ENCODE measurements around the gene MTX1. TPM values are rescaled to one million over a fixed set of nuclear protein-coding genes. Genes with fewer than 3 reads are reported as not detected.

Gene MTX1
- total and polyA plus RNA-seq, 3 donors from 2014 or later: 77.1 to 161 (median 118) TPM

DNA sequence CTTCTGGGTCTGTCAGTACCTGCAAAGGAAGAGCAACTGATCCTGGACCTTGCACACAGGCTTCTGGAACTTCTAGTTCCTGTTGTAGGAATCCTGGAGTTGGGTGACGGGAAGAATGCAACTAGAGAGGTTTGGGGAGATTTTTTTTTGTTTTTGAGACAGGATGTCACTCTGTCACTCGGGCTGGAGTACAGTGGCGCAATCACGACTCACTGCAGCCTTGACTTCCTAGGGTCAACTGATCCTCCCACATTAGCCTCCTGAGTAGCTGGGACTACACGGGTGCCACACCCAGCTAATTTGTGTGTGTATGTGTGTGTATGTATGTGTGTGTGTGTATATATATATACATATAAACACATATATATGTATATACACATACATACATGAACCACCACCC lies 28.0 kb downstream of the MTX1 start:
- no peaks in the 10 kb centered on the region for H3K9me3 ChIP-seq

GRCh38 chr1:155241069-155241679 lies 32.7 kb downstream of the MTX1 start:
- no peak for TF ChIP-seq CTCF (IDR thresholded peaks at IDR 0.05)
- no peak for TF ChIP-seq POLR2A (IDR thresholded peaks at IDR 0.05)
- 27 to 30% methylated on average over 4 of the region's 4 CpGs for WGBS, 2 donors
- peaks cover 8% of the 10 kb centered on the region for H3K4me1 ChIP-seq
- H3K9me3 ChIP-seq: no peaks in the 10 kb centered on the region
- DNase-seq: peak; percentile 86
- no peaks in the 10 kb centered on the region for H3K36me3 ChIP-seq (ENCODE audit: low read depth, missing control alignments)
- intact Hi-C loops (cut with DNase I; ENCODE audit: low total_unique reads): no loop called here
- no peak overlapping the region for H3K4me3 ChIP-seq
- no peak overlapping the region for H3K27ac ChIP-seq
- H3K27me3 ChIP-seq: no peaks in the 10 kb centered on the region

More for the DNA sequence above, 28.0 kb downstream of the MTX1 start:
- no peak overlapping the region for H3K4me3 ChIP-seq
- intact Hi-C loops (cut with DNase I; ENCODE audit: low total_unique reads): no loop called here
- no peak for TF ChIP-seq CTCF (IDR thresholded peaks at IDR 0.05)
- TF ChIP-seq POLR2A (IDR thresholded peaks at IDR 0.05): no peak
- H3K27me3 ChIP-seq: no peaks in the 10 kb centered on the region
- no peak for DNase-seq
- H3K36me3 ChIP-seq (ENCODE audit: low read depth, missing control alignments): no peaks in the 10 kb centered on the region
- 87 to 89% methylated on average over 5 of the region's 5 CpGs for WGBS, 2 donors
- H3K27ac ChIP-seq: no peak overlapping the region
- H3K4me1 ChIP-seq: peaks cover 4% of the 10 kb centered on the region

DNA sequence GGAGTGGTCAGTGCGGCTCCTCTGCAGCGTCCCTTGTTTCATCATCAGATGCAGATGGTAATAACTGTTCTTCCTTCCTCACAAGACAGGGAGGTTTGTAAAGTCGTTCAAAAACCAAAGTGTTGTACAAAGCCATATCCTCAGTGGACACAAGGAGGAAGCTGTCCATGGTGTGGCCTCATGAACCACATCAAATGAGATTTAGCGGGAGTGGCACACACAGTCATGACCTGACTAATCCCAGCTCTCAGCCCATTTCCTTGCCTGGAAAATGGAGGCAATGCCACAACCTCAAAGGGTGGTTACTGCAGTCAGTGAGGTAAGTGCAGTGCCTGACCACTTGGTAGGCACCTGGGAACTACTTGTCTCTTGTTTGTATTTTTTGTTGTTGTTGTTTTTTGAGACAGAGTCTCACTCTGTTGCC lies 33.4 kb downstream of the MTX1 start:
- WGBS, 2 donors: 64 to 75% methylated on average over 4 of the region's 4 CpGs
- intact Hi-C loops (cut with DNase I; ENCODE audit: low total_unique reads): no loop called here
- H3K9me3 ChIP-seq: no peaks in the 10 kb centered on the region
- TF ChIP-seq CTCF (IDR thresholded peaks at IDR 0.05) (no peak), POLR2A (IDR thresholded peaks at IDR 0.05) (no peak)
- H3K27me3 ChIP-seq: no peaks in the 10 kb centered on the region
- no peak overlapping the region for H3K27ac ChIP-seq
- no peaks in the 10 kb centered on the region for H3K36me3 ChIP-seq (ENCODE audit: low read depth, missing control alignments)
- DNase-seq: no peak
- peaks cover 8% of the 10 kb centered on the region for H3K4me1 ChIP-seq
- H3K4me3 ChIP-seq: no peak overlapping the region

DNA sequence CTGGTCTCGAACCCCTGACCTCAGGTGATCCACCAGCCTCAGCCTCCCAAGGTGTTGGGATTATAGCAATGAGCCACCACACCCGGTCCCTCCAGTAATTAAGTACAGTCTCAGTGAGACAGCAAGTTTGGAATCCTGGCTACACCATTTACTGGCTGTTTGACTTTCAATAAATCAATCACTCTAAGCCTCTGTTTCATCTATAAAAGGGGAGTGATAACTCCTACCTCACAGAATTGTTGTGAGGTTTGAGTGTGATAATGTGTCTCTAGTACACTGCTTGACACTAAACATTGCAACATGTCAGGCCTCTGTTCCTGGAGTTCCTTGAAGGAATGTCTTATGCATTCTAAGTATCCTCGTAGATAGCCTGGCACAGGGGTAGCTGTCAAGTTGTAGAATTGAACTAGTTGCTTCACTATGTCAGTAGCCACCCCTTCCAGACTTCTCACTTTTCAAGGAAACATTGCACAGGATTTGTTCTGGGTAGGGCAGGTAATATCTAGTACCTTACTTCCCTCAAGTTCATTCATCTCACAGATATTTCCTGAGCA lies 34.4 kb downstream of the MTX1 start:
- intact Hi-C loops (cut with DNase I; ENCODE audit: low total_unique reads): no loop called here
- peak overlapping the region in 1 of 2 donors; percentile 94 for H3K27ac ChIP-seq
- no peak for DNase-seq
- WGBS, 2 donors: 78 to 80% methylated on average over 3 of the region's 3 CpGs
- H3K27me3 ChIP-seq: no peaks in the 10 kb centered on the region
- peaks cover 8% of the 10 kb centered on the region for H3K4me1 ChIP-seq
- H3K4me3 ChIP-seq: no peak overlapping the region
- H3K36me3 ChIP-seq (ENCODE audit: low read depth, missing control alignments): no peaks in the 10 kb centered on the region
- no peaks in the 10 kb centered on the region for H3K9me3 ChIP-seq
- TF ChIP-seq POLR2A (IDR thresholded peaks at IDR 0.05) (no peak), CTCF (IDR thresholded peaks at IDR 0.05) (no peak)

All from testis (tissue), 3 donors.